Stimulated activated CD4-positive, alpha-beta T cell treated with anti-CD3 and anti-CD28 coated beads, Interleukin-4, amount 100 ng/mL, for 1 hour (primary cell): ENCODE measurements around the gene MRGPRX2.
A peak's percentile ranks its signal among the peaks of the same experiment; 100 is the strongest.

Source experiments
- DNase-seq: peaks from one replicate; pipeline ENCODE4 v3.0.0-alpha.2; 2020

Gene MRGPRX2

DNA sequence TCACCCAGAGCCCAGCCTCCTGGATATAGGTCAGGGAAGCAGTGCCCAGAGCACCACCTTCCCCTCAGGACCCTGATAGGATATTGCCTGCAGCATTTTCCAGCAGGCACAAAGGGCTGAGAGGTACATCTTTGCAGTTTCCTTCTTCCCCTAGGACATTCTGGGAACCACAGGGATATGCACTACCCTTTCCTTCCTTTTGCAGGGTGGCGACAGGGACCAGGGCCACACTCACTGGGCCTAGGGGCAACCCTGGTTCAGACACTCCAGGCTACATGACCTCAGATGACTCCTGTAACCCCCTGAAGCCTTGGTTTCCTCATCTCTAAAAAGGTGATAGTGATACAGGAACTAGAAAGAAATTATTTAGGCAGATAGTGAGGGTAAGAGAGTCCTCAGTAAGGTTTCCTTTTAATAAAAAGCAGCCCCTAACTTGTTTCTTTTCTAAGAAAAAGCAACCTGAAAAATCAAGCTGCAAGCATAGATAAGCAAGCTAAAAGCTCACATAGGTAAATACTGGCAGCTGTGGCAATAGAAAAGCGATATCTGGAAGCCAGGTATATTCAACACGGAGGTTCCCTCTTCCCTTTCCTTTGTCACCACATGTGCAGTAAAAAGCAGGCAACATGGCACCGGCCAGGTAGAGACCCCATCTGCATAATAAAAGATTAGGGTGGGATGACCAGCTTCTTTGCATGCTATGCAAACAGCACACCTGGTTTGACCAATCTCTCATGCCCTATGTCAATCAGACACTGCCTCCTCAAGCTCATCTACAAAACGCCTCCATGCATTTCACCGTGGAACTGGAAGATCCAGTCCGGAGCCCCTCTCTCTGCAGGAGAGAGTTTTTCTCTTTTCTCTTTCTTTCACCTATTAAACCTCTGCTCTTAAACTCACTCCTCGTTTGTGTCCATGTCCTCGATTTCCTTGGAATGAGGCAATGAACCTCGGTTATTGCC, 13.2 kb upstream of the MRGPRX2 start:
- no peak for DNase-seq

DNA sequence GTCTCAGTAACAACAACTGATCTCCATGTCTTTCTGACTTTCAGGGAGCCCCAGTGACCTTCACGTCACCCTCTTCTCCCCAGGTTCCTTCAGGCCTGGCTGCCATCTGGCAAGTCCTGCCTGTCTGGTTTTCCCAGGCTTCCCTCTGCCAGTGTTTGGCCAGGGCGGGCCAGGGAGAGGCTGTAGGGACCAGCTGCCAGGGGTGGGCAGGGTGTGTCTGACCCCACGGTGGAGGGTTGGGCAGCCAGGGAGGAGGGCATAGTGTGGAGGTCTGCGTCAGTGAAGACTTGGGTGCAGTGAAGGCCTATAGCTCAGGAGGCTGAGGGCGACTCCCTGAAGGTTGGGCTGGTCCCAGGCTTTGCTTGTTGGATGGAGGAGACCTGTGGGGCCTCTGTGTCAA, 11.9 kb upstream of the MRGPRX2 start:
- DNase-seq, result no peak

DNA sequence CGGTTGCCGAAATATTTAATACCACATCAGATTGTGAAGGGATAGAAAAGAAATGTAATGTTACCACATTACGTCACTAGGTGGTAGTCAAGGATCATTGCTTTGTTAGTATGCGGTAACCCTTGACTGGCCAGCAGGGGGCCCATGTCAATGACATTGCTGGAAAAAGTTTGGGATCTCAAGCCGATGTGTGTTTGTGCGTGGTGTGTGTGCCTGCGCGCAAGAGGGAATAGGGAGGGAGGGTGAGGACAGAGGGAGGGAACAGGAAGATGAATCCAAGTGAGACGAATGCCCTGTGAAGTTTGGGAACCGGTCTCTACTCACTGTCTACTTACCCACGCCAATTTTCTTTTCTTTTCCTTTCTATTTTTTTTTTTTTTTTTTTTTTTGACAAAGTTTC, 10.7 kb upstream of the MRGPRX2 start:
- peak; percentile 54 for DNase-seq

DNA sequence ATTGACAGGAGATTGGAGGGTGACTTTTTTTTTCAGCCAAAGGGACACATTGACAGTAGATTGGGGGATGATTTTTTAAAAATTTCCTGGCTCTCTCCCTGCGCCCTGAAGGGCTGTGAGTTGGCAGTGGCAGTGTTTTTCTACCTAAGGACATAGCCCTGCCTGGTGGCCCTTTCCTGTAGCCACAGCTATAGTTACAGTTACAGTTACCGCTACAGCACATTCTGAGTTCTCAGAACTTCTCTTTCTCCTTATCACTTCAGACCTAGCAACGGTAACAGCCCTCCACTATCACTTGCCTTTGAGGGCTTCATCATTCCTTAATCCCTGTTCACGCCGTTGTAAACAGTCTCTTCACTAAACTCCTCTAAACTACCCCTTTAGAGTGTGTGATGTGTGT, 684 bp downstream of the MRGPRX2 start:
- DNase-seq, result no peak

DNA sequence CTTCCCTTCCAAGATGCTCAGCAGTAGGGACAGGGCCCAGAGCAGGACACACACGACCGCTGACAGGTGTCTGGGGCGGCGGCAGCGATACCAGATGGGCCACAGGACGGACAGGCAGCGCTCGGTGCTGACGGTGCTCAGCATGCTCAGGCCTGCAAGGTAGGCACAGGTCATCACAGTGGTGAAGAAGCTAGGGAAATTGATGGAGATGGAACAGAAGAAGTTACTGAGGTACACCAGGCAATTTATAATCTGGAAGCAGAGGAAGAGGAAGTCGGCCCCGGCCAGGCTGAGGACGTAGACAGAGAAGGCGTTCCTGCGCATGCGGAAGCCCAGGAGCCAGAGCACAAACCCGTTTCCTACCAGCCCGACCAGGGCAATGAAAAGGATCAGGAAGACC, 4.6 kb downstream of the MRGPRX2 start:
- DNase-seq, result no peak

DNA sequence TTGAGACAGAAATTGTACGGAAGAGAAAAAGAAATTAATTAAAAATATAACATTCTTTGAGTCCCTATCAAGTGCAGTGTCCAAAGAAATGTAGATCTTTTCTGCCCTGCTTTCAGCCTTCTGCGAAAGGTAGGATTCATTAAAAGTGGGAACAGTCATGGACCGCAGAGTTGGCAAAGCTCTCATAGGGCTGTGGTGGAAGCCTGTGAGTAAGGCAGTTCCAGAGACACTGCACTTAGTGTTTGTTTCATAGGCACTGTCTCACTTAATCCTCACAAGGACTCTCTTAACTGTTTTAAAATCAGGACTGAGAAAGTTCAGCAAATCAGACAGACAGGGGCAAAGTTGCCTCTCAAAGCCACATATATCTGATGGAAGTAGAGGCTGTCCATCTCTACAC, 5.5 kb downstream of the MRGPRX2 start:
- no peak for DNase-seq

DNA sequence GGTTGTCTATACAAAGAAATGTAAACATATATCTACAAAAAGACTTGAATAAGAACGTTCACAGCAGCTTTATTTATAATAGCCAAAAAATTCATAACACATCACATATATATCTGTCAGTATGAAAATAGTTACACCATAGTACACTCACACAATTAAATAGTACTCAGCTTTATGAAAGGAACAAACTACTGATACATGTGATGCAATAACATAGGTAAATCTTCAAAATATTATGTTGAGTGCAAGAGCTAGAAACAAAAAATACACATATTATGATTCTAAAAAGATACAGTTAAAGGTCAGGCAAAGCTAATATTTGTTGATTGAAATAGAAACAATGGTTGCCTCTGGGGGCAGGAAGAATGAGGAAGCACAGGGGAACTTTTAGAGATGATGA, 6.6 kb downstream of the MRGPRX2 start:
- DNase-seq, result no peak

DNA sequence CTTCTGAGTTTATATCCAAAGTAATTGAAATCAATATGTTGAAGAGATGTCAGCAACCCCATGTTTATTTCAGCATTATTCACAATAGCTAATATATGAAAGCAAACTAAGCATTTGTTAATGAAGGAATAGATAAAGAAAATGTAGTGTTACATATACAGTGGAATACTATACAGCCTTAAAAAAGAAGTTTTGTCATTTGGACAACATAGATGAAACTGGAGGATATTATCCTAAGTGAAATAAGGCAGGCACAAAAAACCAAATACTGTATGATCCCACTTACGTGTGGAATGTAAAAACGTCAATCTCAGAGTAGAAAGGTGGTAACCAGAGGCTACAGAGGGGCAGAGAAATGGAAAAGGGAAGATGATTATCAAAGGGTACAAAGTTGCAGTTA, 10.2 kb downstream of the MRGPRX2 start:
- no peak for DNase-seq

DNA sequence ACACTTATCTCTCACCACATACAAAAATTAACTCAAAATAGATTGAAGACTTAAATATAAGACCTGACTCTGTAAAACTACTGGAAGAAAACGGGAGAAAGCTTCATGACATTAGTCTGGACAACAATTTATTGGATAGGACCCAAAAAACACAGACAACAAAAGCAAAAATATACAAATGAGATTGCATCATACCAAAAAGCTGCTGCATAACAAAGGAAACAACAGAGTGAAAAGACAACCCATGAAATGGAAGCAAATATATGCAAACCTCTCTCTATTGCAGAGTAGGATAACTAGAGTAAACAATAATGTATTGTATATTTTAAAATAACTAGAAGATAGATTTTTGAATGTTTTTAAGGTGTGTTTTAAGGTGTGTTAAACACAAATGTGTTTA, 11.2 kb downstream of the MRGPRX2 start:
- no peak for DNase-seq

DNA sequence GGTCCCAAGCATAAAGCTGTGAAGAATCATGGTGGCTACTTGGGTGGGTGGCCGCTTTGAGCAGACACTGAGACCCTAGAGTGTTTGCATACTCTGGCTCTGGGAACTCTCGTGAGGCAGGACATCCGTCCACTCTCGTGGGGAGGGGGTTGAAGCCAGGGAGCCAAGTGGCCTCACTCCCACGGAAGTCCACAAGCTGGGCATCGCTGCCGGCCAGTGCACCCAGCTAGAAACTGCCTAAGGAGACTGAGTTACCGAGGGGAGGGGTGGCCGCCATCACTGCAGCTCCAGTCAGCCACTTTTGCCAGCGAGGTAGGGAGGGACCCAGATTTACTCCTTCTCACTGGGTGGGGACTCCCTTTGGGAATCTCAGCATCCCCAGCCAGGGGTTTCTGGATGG, 20.5 kb downstream of the MRGPRX2 start:
- DNase-seq, result no peak

DNA sequence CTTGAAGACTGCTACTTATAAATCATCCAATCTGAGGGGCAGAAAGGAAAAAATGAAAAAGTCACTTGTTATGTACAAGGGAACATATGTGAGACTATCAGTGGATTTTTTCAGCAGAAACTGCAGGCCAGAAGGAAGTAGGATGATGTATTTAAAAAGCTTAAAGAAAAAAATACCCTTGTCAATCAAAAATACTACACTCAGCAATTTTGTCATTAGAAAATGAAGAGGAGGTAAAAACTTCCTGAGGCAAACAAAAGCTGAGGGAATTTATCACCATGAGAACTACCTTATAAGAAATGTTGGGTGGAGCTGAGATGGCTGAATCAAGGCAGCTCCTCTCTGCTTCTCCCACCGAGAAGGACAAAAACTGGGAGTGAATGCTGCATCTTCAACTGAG, 21.1 kb downstream of the MRGPRX2 start:
- DNase-seq, result no peak

DNA sequence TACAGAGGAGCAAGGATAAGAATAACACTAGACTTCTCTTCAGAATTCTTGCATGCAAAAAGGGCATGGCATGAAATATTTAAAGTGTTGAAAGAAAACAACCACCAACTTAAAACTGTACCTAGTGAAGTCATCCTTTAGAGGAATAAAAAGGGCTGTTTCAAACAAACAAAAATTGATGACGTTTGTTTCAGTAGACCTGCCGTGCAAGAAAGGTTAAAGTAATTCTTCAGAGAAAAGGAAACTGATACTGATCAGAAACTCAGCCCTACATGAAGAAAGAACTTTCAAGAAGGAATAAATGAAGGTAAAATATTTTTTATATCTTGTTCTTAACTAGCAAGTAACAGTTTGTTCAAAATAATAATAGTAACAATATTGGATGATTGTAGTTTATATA, 27.5 kb downstream of the MRGPRX2 start:
- no peak for DNase-seq

DNA sequence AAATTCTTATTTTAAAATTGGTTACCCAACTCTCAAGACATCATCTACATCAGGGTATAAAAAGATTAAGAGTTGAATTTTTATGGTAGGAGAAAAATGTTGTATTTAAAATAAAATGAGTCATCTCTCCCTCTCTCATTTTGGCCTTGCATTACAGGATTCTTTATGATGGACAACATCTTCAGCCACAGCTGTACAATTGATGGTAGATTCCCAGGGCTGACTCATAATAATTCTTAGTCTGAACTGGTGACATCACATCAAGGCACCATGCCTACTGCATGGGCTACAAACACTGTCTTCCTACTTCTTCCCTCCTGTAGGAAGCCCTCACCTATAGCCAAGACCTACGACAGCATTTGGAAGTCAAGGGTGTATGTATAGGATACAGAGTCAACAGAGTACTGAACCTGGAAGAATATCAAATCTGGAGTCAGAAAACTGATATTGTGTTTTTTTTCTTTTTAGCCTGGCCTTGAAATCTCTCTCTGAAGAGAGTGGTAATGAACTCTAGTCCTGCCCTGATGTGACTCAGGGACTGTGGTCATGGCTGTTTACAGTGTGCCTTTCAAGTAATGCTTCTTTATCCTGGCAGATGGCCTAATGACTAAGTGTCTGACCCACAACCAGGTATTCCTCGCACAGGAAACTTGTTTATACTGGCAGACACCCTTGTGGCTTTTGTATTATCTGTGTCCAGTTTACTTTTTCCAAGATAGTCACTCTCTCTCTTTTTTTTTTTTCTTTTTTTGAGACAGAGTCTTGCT, 32.5 kb downstream of the MRGPRX2 start:
- DNase-seq, result no peak

DNA sequence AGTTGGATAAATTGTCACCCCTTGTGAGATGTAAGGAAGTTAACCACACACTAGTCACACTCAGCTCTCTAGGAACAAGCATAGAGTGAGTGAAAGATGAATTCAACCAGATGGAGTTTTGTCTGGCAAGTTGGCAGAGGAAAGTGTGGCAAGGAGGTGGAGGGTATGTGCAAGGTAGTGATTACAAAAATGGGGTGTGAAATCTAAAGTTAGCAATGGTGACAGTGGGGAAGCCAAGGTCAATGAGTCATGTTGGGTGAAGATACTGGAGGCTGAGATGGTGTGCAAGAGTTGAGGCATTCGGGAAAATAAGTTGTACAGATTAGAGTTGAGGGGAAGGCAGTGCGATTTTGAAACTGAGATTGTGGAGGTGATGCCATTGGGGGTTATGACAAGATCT, 33.7 kb downstream of the MRGPRX2 start:
- DNase-seq, result no peak

DNA sequence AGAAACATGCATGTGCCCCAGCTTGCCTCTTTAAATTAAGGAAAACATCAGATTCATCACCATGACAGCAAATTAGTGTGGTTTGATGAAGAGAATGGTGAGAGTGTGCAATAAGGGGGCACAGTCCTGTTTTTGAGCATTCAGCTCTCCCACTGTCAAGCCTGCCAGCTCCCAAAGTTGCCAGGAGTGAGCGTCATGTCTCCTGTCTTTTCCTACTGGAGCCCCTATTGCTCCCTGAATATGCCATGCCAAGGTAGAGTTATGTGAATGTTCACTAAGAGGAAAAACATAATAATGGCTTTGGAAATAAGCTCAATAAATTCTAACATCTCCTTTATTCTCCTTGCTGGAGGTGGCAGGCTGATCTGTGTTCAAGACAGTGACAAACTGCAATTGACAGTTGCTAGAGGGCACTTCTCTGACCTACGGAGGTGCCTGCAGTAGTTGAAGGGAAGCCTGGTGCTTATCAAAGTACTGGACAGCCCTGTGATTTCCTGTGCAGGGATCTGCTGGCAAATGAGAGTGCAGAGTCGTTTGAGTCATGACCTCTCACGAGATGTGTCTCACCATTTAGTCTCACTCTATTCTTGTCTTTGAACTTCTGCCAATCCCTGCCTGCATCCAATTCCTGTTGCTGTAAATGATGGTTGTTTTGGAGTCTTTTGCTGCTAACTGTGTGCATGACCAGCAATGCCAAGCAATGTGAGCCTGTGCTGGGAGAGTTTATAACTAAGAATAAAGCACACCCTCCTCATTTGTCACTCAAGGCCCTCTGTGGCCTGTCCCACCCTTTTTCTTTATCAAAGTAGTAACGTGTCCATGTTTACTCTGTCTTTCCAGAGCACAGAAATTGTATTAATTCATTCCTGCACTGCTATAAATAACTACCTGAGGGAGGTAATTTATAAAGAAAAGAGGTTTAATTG, 34.8 kb downstream of the MRGPRX2 start:
- DNase-seq, result no peak

DNA sequence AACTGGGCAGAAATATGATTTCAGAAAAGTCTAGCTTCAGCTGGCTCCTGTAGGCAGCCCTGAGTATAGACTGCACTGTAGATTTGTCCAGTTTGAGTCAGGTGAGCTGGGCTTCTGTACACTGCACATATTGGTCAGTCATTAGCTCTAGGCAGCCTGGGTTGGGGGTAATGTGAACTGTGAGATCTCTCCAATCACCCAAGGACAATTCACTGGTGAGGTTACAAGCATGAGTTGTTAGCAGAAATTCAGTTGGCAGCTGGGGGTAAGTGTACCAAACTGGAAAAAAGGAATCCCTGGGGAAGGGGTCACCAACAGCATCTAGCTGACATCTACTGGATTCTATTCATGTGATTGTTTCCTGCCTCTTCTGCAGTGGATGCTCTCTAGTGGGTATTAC, 39.7 kb downstream of the MRGPRX2 start:
- DNase-seq, result no peak

DNA sequence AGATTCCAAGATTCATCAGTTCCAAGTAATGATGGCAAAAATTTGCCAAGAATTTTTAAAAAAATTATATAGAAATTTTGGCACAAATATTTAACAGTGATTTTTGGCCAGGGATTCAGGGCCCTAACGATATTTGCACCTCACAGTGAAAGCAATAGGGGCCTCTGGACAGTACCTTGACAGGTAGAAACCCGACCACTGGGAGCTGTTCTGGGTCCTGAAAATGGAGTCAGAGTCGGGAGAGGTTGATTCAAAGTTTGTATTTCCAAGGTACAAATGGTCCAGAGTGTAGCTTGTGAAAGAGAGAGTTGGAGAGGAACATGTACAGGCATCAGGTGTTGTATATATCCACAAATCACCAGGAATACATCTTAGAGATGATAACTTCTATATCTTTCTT, 41.6 kb downstream of the MRGPRX2 start:
- DNase-seq, result no peak

DNA sequence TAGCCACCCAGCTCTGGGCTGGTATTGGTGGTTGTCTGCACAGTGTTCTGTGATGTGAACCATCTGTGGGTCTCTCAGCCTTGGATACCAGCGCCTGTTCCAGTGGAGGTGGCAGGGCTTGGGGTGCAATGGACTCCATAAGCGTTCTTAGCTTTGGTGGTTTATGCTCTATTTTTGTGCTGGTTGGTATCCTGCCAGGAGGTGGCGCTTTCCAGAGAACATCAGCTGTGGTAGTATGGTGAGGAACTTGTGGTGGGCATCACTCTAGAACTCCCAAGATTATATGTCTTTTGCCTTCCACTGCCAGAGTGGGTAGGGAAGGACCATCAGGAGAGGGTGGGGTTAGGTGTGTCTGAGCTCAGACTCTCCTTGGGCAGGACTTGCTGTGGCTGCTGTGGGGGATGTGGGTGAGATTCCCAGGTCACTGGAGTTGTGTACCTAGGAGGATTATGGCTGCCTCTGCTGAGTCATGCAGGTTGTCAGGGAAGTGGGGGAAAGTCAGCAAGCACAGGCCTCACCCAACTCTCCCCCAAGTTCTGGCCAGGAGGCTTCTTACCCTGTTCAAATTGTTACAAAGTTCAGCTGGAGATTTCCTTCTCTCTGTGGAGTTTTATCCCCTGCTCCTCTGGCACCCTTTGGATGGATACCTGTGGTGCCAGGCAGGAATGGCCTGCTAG, 47.2 kb downstream of the MRGPRX2 start:
- no peak for DNase-seq

DNA sequence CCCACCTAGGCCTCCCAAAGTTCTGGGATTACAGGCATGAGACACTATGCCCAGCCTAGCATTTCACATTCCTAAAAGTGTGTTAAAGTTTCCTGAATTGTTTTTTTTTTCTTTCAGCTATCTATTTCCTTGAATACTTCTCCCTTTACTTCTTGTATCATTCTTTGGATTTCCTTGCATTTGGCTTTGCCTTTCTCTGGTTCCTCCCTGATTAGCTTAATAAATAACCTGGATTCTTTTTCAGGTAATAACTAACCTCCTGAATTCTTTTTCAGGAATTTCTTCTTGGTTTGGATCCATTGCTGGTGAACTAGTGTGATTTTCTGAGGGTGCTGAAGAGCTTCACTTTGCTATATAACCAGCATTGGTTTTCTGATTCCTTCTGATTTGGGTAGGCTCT, 47.9 kb downstream of the MRGPRX2 start:
- no peak for DNase-seq
